Cardiac fibroblast (primary cell): ENCODE data around the gene CDRT4.

ENCODE experiments used
- DNase-seq, 2 donors: peaks; one replicate each; pipeline versions ENCODE4 v3.0.0 to v3.0.0-alpha.2; 2010; ENCODE audit warnings: low read depth in 2 of 2
- H3K4me3 ChIP-seq, 2 donors: replicated peaks in 1 of 2; 1 replicate in 1 of 2; 2 replicates in 1 of 2; pipeline ENCODE4 v1.5.1; 2011; ENCODE audit warnings: low read depth in 2 of 2, low read length in 2 of 2, mild to moderate bottlenecking in 2 of 2, moderate library complexity in 1 of 2
- CTCF ChIP-seq: IDR thresholded peaks from one replicate; pipeline ENCODE4 v1.5.1; 2011; ENCODE audit warnings: low read depth, mild to moderate bottlenecking, low read length, inconsistent platforms

CDRT4 gene

GRCh38 chr17:15409721-15410250 is 57.6 kb downstream of the CDRT4 start:
- DNase-seq = peak; percentile 94 to 96
- peak overlapping the region; percentile 9 to 37 for H3K4me3 ChIP-seq
- no peak for TF ChIP-seq CTCF

- no peak for DNase-seq
- TF ChIP-seq CTCF = no peak
- H3K4me3 ChIP-seq = no peak overlapping the region
Measured at GRCh38 chr17:15408803-15409202, 58.6 kb downstream of the CDRT4 start.

DNA sequence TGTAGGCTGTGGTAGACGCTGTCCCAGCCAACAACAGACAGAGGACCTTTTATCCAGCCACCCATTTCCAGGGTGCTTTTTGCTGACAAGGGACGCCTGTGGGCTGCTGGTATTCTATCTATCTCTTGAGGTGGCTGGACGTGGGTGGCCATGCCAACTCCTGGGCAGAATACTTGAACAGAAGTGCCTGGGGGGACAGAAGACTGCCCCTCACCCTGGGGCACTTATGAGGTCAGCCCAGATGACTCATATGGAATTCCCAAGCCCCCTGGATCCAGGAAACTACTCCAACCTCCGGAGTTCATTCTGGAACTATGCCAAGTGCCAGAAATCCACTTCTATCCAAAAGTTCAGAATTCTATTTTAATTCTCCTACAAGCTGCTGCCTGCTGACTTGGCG is 61.3 kb downstream of the CDRT4 start:
- peak in 1 of 2 donors; percentile 35 for DNase-seq
- TF ChIP-seq CTCF = no peak
- no peak overlapping the region for H3K4me3 ChIP-seq

DNA sequence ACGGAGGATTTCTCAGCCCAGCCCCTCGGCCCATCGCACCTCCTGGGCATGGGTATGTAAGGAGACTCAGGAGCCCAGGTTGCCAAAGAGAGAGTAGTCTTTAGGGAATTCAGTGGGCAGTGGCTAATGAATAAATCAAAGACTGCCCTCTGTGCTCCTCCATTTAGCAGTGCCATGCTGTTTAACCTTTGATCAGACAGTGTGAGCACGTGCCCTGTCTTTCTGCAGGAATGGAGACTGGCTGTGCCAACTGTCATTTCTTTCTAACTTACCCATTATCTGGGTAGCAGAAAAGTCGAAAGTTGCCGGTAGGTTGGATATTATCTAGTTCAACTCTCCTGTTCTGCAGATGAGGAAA is 62.4 kb downstream of the CDRT4 start:
- no peak overlapping the region for H3K4me3 ChIP-seq
- no peak for TF ChIP-seq CTCF

GRCh38 chr17:15404106-15405057 is 63.0 kb downstream of the CDRT4 start:
- no peak overlapping the region for H3K4me3 ChIP-seq
- no peak for TF ChIP-seq CTCF
- peak; percentile 39 to 59 for DNase-seq

More for the DNA sequence above, 62.4 kb downstream of the CDRT4 start:
- no peak for DNase-seq

GRCh38 chr17:15403276-15403939 is 64.0 kb downstream of the CDRT4 start:
- no peak for TF ChIP-seq CTCF
- H3K4me3 ChIP-seq = no peak overlapping the region
- DNase-seq = peak in 1 of 2 donors; percentile 12
